ENCODE data around the gene ZNF548. TPM values are rescaled to one million over a fixed set of nuclear protein-coding genes. Genes with fewer than 3 reads are reported as not detected.

ZNF548 gene
- 3.1 to 4.6 TPM (median 3.3 TPM) in 5 replicates for total RNA-seq (2022; extraction: Qiagen RNA extraction; ENCODE audit: low read depth)

GRCh38 chr19:57389730-57390598 lies at the start of gene ZNF548:
ZNF548 (plus strand) TSS chr19:57389854; CDS start chr19:57390100, 246 bp downstream.

GRCh38 chr19:57350877-57351805 lies 38.5 kb upstream of the ZNF548 start, which contains the start of gene ZNF304:
ZNF304 (plus strand) TSS chr19:57351271; CDS start chr19:57351665, 394 bp downstream.

GRCh38 chr19:57362997-57363687 lies 26.5 kb upstream of the ZNF548 start, which contains the start of the genes TRAPPC2B and ZNF547:
TRAPPC2B (plus strand) TSS chr19:57363551; CDS start chr19:57364834, 1,283 bp downstream.
ZNF547 (plus strand) TSS chr19:57363551; CDS start chr19:57368556, 5,005 bp downstream.

GRCh38 chr19:57410877-57411671 lies 21.4 kb downstream of the ZNF548 start, which contains the start of gene ZNF17:
ZNF17 (plus strand) TSS chr19:57411161; CDS start chr19:57413616, 2,455 bp downstream.

GRCh38 chr19:57435062-57435978 lies 45.7 kb downstream of the ZNF548 start, which contains the start of gene ZNF749:
ZNF749 (plus strand) TSS chr19:57435325; CDS start chr19:57435579, 254 bp downstream.

Other genes starting within 250 kb of the ZNF548 start
- gene ZIM3, start 244.7 kb upstream of the ZNF548 start, total RNA-seq (2022; extraction: Qiagen RNA extraction; ENCODE audit: low read depth), result not detected in 5 replicates
- not detected in 5 replicates for gene DUXA, start 222.4 kb upstream of the ZNF548 start, total RNA-seq (2022; extraction: Qiagen RNA extraction; ENCODE audit: low read depth)
- gene ZNF264, start 198.4 kb upstream of the ZNF548 start, total RNA-seq (2022; extraction: Qiagen RNA extraction; ENCODE audit: low read depth), result 6.8 to 8.1 TPM (median 7.5 TPM) in 5 replicates
- 0.23 to 0.68 TPM (median 0.42 TPM) in 5 replicates for gene AURKC, start 158.8 kb upstream of the ZNF548 start, total RNA-seq (2022; extraction: Qiagen RNA extraction; ENCODE audit: low read depth)
- 1.6 to 2.2 TPM (median 1.7 TPM) in 5 replicates for gene ZNF805, start 149.2 kb upstream of the ZNF548 start, total RNA-seq (2022; extraction: Qiagen RNA extraction; ENCODE audit: low read depth)
- gene ZNF460, start 109.4 kb upstream of the ZNF548 start, total RNA-seq (2022; extraction: Qiagen RNA extraction; ENCODE audit: low read depth), result 0.84 to 1.1 TPM (median 0.89 TPM) in 5 replicates
- gene ZNF543, start 69.4 kb upstream of the ZNF548 start, total RNA-seq (2022; extraction: Qiagen RNA extraction; ENCODE audit: low read depth), result 1.1 to 2.2 TPM (median 1.3 TPM) in 5 replicates
- gene ZNF304, start 38.6 kb upstream of the ZNF548 start, total RNA-seq (2022; extraction: Qiagen RNA extraction; ENCODE audit: low read depth), result 1.9 to 2.4 TPM (median 2.0 TPM) in 5 replicates
- 13.6 to 17.6 TPM (median 15.9 TPM) in 5 replicates for gene TRAPPC2B, start 26.3 kb upstream of the ZNF548 start, total RNA-seq (2022; extraction: Qiagen RNA extraction; ENCODE audit: low read depth)
- 1.1 to 2.8 TPM (median 1.5 TPM) in 5 replicates for gene ZNF547, start 26.3 kb upstream of the ZNF548 start, total RNA-seq (2022; extraction: Qiagen RNA extraction; ENCODE audit: low read depth)
- gene ZNF17, start 21.3 kb downstream of the ZNF548 start, total RNA-seq (2022; extraction: Qiagen RNA extraction; ENCODE audit: low read depth), result 3.9 to 5.5 TPM (median 4.6 TPM) in 5 replicates
- 14.7 to 17.6 TPM (median 16.6 TPM) in 5 replicates for gene ZNF749, start 45.5 kb downstream of the ZNF548 start, total RNA-seq (2022; extraction: Qiagen RNA extraction; ENCODE audit: low read depth)
- 0.02 to 0.09 TPM (median 0.07 TPM) in 3 of 5 replicates, not detected in the others for gene VN1R1, start 67.3 kb downstream of the ZNF548 start, total RNA-seq (2022; extraction: Qiagen RNA extraction; ENCODE audit: low read depth)
- gene ZNF772, start 87.7 kb downstream of the ZNF548 start, total RNA-seq (2022; extraction: Qiagen RNA extraction; ENCODE audit: low read depth), result 1.1 to 1.7 TPM (median 1.5 TPM) in 5 replicates
- gene ZNF419, start 97.9 kb downstream of the ZNF548 start, total RNA-seq (2022; extraction: Qiagen RNA extraction; ENCODE audit: low read depth), result 5.7 to 9.0 TPM (median 7.0 TPM) in 5 replicates
- 3.2 to 6.0 TPM (median 5.4 TPM) in 5 replicates for gene ZNF773, start 110.1 kb downstream of the ZNF548 start, total RNA-seq (2022; extraction: Qiagen RNA extraction; ENCODE audit: low read depth)
- 1.6 to 2.2 TPM (median 1.7 TPM) in 5 replicates for gene ZNF549, start 137.5 kb downstream of the ZNF548 start, total RNA-seq (2022; extraction: Qiagen RNA extraction; ENCODE audit: low read depth)
- 2.8 to 4.3 TPM (median 3.7 TPM) in 5 replicates for gene ZNF550, start 170.0 kb downstream of the ZNF548 start, total RNA-seq (2022; extraction: Qiagen RNA extraction; ENCODE audit: low read depth)
- 3.4 to 5.0 TPM (median 4.3 TPM) in 5 replicates for gene ZNF416, start 189.1 kb downstream of the ZNF548 start, total RNA-seq (2022; extraction: Qiagen RNA extraction; ENCODE audit: low read depth)
- not detected in 5 replicates for gene ZIK1, start 194.3 kb downstream of the ZNF548 start, total RNA-seq (2022; extraction: Qiagen RNA extraction; ENCODE audit: low read depth)
- gene ZNF530, start 210.0 kb downstream of the ZNF548 start, total RNA-seq (2022; extraction: Qiagen RNA extraction; ENCODE audit: low read depth), result 3.0 to 5.5 TPM (median 4.9 TPM) in 5 replicates
- gene ZNF134, start 224.4 kb downstream of the ZNF548 start, total RNA-seq (2022; extraction: Qiagen RNA extraction; ENCODE audit: low read depth), result 7.1 to 9.5 TPM (median 8.0 TPM) in 5 replicates
- 4.7 to 7.1 TPM (median 6.6 TPM) in 5 replicates for gene ZNF211, start 243.3 kb downstream of the ZNF548 start, total RNA-seq (2022; extraction: Qiagen RNA extraction; ENCODE audit: low read depth)

Measured in A549 treated with CpdA at 1 μM for 4 hours (cell line).